Trophoblast cell (in vitro differentiated cells and primary cell): Measurements from ENCODE around the gene MYL10.

Experiments
- DNase-seq, 2 donors: peaks; one replicate each; pipeline ENCODE4 v3.0.0-alpha.2; 2016
- H2AFZ ChIP-seq: 2 replicates; pipeline ENCODE4 v1.6.1; 2013; ENCODE audit warnings: low read length, moderate library complexity, mild to moderate bottlenecking; ENCODE audit not compliant: insufficient read depth, poor library complexity
- H2AK5ac ChIP-seq: 2 replicates; pipeline ENCODE4 v1.6.1; 2013; ENCODE audit warnings: mild to moderate bottlenecking, low read length
- H2BK120ac ChIP-seq: 2 replicates; pipeline ENCODE4 v1.6.1; 2013; ENCODE audit warnings: low read length, mild to moderate bottlenecking, moderate library complexity; ENCODE audit not compliant: insufficient read depth, poor library complexity
- H2BK12ac ChIP-seq: 2 replicates; pipeline ENCODE4 v1.6.1; 2013; ENCODE audit warnings: mild to moderate bottlenecking, low read length, moderate library complexity
- H2BK5ac ChIP-seq: 2 replicates; pipeline ENCODE4 v1.6.1; 2013; ENCODE audit warnings: low read length, low read depth, moderate library complexity, mild to moderate bottlenecking; ENCODE audit not compliant: poor library complexity
- H3K14ac ChIP-seq: 2 replicates; pipeline ENCODE4 v1.6.1; 2013; ENCODE audit warnings: mild to moderate bottlenecking, low read length
- H3K18ac ChIP-seq: 2 replicates; pipeline ENCODE4 v1.6.1; 2013; ENCODE audit warnings: mild to moderate bottlenecking, low read length
- H3K23ac ChIP-seq: 2 replicates; pipeline ENCODE4 v1.6.1; 2013; ENCODE audit warnings: low read length
- H3K27ac ChIP-seq: 2 replicates; pipeline ENCODE4 v1.5.1; 2013; ENCODE audit warnings: low read depth, mild to moderate bottlenecking, inconsistent platforms, low read length, moderate library complexity
- H3K27me3 ChIP-seq: 2 replicates; pipeline ENCODE4 v1.6.1; 2013; ENCODE audit warnings: inconsistent platforms, mild to moderate bottlenecking, low read length, moderate library complexity; ENCODE audit not compliant: insufficient read depth
- H3K36me3 ChIP-seq, 2 experiments: 1 replicate in 1 of 2; 2 replicates in 1 of 2; pipeline ENCODE4 v1.6.1; 2013; ENCODE audit warnings: low read length in 2 of 2, mild to moderate bottlenecking in 2 of 2, moderate library complexity in 1 of 2; ENCODE audit not compliant: insufficient read depth in 2 of 2, control insufficient read depth in 1 of 2
- H3K4ac ChIP-seq: 2 replicates; pipeline ENCODE4 v1.6.1; 2013; ENCODE audit warnings: low read depth, mild to moderate bottlenecking, low read length, moderate library complexity
- H3K4me1 ChIP-seq, 2 experiments: 1 replicate in 1 of 2; 2 replicates in 1 of 2; pipeline ENCODE4 v1.6.1; 2013; ENCODE audit warnings: low read length in 2 of 2, mild to moderate bottlenecking in 2 of 2, moderate library complexity in 1 of 2; ENCODE audit not compliant: insufficient read depth in 2 of 2, control insufficient read depth in 1 of 2
- H3K4me2 ChIP-seq: 2 replicates; pipeline ENCODE4 v1.6.1; 2013; ENCODE audit warnings: inconsistent platforms, mild to moderate bottlenecking, low read length, moderate library complexity
- H3K4me3 ChIP-seq: 2 replicates; pipeline ENCODE4 v1.5.1; 2013; ENCODE audit warnings: mild to moderate bottlenecking, low read depth, low read length, inconsistent platforms
- H3K79me1 ChIP-seq: one replicate; pipeline ENCODE4 v1.6.1; 2013; ENCODE audit warnings: low read length
- H3K79me2 ChIP-seq: 2 replicates; pipeline ENCODE4 v1.6.1; 2013; ENCODE audit warnings: low read length, mild to moderate bottlenecking; ENCODE audit not compliant: control insufficient read depth, insufficient read depth, poor library complexity
- H3K9ac ChIP-seq: 2 replicates; pipeline ENCODE4 v1.6.1; 2013; ENCODE audit warnings: mild to moderate bottlenecking, low read length
- H3K9me3 ChIP-seq: 2 replicates; pipeline ENCODE4 v1.6.1; 2013; ENCODE audit warnings: low read depth, mild to moderate bottlenecking, control low read depth, inconsistent platforms, low read length; ENCODE audit not compliant: insufficient read depth
- H4K12ac ChIP-seq: 2 replicates; pipeline ENCODE4 v1.6.1; 2013; ENCODE audit warnings: low read depth, mild to moderate bottlenecking, low read length, moderate library complexity
- H4K8ac ChIP-seq: 2 replicates; pipeline ENCODE4 v1.6.1; 2013; ENCODE audit warnings: low read depth, mild to moderate bottlenecking, low read length, moderate library complexity
- H4K91ac ChIP-seq: one replicate; pipeline ENCODE4 v1.6.1; 2013; ENCODE audit warnings: low read depth, mild to moderate bottlenecking, low read length, moderate library complexity
- WGBS: extraction: QIAGEN DNeasy Blood & Tissue Kit; methylation state at CpG from one replicate; pipeline ENCODE4 v1.1.7; 2013; ENCODE audit warnings: missing lambda C conversion rate; ENCODE audit not compliant: insufficient read length, insufficient coverage; ENCODE audit errors: extremely low coverage; 5-methylcytosine and 5-hydroxymethylcytosine counted together

The MYL10 gene

DNA sequence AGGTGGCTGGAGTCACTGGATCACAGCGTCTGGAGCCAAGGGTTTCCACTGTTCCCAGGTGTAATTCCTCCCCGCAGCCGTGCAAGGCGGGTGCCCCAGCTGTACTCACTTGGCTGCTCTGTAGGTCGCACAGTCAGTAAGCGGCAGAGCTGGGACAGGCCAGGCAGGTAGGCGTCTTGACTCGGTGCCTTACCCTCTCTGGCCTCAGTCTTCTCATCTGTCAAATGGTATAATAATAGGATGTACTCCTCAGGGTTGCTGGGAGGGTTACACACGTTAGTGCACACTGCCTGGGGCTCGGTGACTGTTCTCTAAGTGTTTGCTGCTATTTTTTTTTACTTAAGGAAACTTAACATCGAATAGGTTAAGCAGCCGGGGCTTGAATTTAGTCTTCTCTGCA, 27.0 kb downstream of the MYL10 start:
- H2BK5ac ChIP-seq = no peak overlapping the region
- no peak overlapping the region for H4K91ac ChIP-seq
- H4K8ac ChIP-seq = no peak overlapping the region
- H3K4me3 ChIP-seq = no peak overlapping the region
- H2AFZ ChIP-seq = no peak overlapping the region
- no peaks in the 10 kb centered on the region for H3K36me3 ChIP-seq
- H3K9me3 ChIP-seq = no peaks in the 10 kb centered on the region
- no peak overlapping the region for H3K18ac ChIP-seq
- H2BK120ac ChIP-seq = no peak overlapping the region
- H3K79me1 ChIP-seq = peaks cover 1% of the 10 kb centered on the region
- peak overlapping the region; percentile 7 for H2BK12ac ChIP-seq
- no peak overlapping the region for H3K14ac ChIP-seq
- H3K4ac ChIP-seq = no peak overlapping the region
- peak overlapping the region; percentile 31 for H3K9ac ChIP-seq
- H3K27me3 ChIP-seq = no peaks in the 10 kb centered on the region
- no peak overlapping the region for H4K12ac ChIP-seq
- H2AK5ac ChIP-seq = no peak overlapping the region
- no peak overlapping the region for H3K27ac ChIP-seq
- no CpG with 5 or more reads among the region's 12 CpGs for WGBS
- no peak for DNase-seq
- H3K4me2 ChIP-seq = no peak overlapping the region
- H3K4me1 ChIP-seq = peaks cover 9 to 17% of the 10 kb centered on the region in 2 experiments
- H3K23ac ChIP-seq = no peak overlapping the region
- no peaks in the 10 kb centered on the region for H3K79me2 ChIP-seq

GRCh38 chr7:101599787-101600186, 29.3 kb downstream of the MYL10 start:
- Histone ChIP-seq H3K18ac (no peak overlapping the region), H2BK120ac (no peak overlapping the region), H3K9ac (no peak overlapping the region), H2AFZ (no peak overlapping the region), H3K14ac (no peak overlapping the region), H3K27me3 (no peaks in the 10 kb centered on the region), H3K79me1 (peaks cover 1% of the 10 kb centered on the region), H3K27ac (no peak overlapping the region), H4K12ac (no peak overlapping the region), H4K8ac (no peak overlapping the region), H3K36me3 (no peaks in the 10 kb centered on the region), H2BK5ac (no peak overlapping the region), H2AK5ac (no peak overlapping the region), H3K4me3 (no peak overlapping the region), H3K79me2 (no peaks in the 10 kb centered on the region), H4K91ac (no peak overlapping the region), H2BK12ac (no peak overlapping the region), H3K4me1 (peaks cover 9 to 12% of the 10 kb centered on the region in 2 experiments), H3K4ac (no peak overlapping the region), H3K4me2 (no peak overlapping the region), H3K9me3 (no peaks in the 10 kb centered on the region), H3K23ac (no peak overlapping the region)
- DNase-seq = peak in 1 of 2 donors; percentile 37
- WGBS = no CpG with 5 or more reads among the region's 3 CpGs

GRCh38 chr7:101598986-101599771, 29.9 kb downstream of the MYL10 start:
- Histone ChIP-seq H3K4me2 (no peak overlapping the region), H3K4me1 (peaks cover 9 to 12% of the 10 kb centered on the region in 2 experiments), H3K4ac (no peak overlapping the region), H2BK12ac (no peak overlapping the region), H3K18ac (no peak overlapping the region), H3K9me3 (no peaks in the 10 kb centered on the region), H3K79me1 (peaks cover 1% of the 10 kb centered on the region), H4K91ac (no peak overlapping the region), H4K12ac (no peak overlapping the region), H2BK120ac (no peak overlapping the region), H3K36me3 (no peaks in the 10 kb centered on the region), H3K27me3 (no peaks in the 10 kb centered on the region), H3K14ac (no peak overlapping the region), H2BK5ac (no peak overlapping the region), H3K27ac (no peak overlapping the region), H3K79me2 (no peaks in the 10 kb centered on the region), H3K9ac (no peak overlapping the region), H3K23ac (no peak overlapping the region), H4K8ac (no peak overlapping the region), H2AK5ac (no peak overlapping the region), H2AFZ (no peak overlapping the region), H3K4me3 (no peak overlapping the region)
- WGBS = no CpG with 5 or more reads among the region's 16 CpGs
- peak; percentile 99 to 100 for DNase-seq

GRCh38 chr7:101598422-101598985, 30.6 kb downstream of the MYL10 start:
- peak overlapping the region; percentile 25 for H2BK12ac ChIP-seq
- no peak overlapping the region for H2AK5ac ChIP-seq
- no peaks in the 10 kb centered on the region for H3K9me3 ChIP-seq
- H3K79me1 ChIP-seq = peaks cover 1% of the 10 kb centered on the region
- no CpG with 5 or more reads among the region's 18 CpGs for WGBS
- no peak overlapping the region for H3K9ac ChIP-seq
- H3K36me3 ChIP-seq = no peaks in the 10 kb centered on the region
- peak overlapping the region; percentile 30 for H4K8ac ChIP-seq
- DNase-seq = peak; percentile 83 to 90
- H4K91ac ChIP-seq = no peak overlapping the region
- H3K4me3 ChIP-seq = no peak overlapping the region
- H3K27me3 ChIP-seq = no peaks in the 10 kb centered on the region
- no peak overlapping the region for H2AFZ ChIP-seq
- no peak overlapping the region for H3K23ac ChIP-seq
- H3K4ac ChIP-seq = no peak overlapping the region
- peaks cover 9 to 12% of the 10 kb centered on the region in 2 experiments for H3K4me1 ChIP-seq
- no peaks in the 10 kb centered on the region for H3K79me2 ChIP-seq
- no peak overlapping the region for H2BK5ac ChIP-seq
- H3K4me2 ChIP-seq = no peak overlapping the region
- no peak overlapping the region for H3K27ac ChIP-seq
- H3K18ac ChIP-seq = no peak overlapping the region
- peak overlapping the region; percentile 17 for H3K14ac ChIP-seq
- H2BK120ac ChIP-seq = no peak overlapping the region
- H4K12ac ChIP-seq = no peak overlapping the region
